ENCODE results near the gene GNB4. TPM values are rescaled to one million over a fixed set of nuclear protein-coding genes. Genes with fewer than 3 reads are reported as not detected.

The GNB4 gene
- total RNA-seq, 1 donor from 2014 or later, result 37.3 TPM

DNA sequence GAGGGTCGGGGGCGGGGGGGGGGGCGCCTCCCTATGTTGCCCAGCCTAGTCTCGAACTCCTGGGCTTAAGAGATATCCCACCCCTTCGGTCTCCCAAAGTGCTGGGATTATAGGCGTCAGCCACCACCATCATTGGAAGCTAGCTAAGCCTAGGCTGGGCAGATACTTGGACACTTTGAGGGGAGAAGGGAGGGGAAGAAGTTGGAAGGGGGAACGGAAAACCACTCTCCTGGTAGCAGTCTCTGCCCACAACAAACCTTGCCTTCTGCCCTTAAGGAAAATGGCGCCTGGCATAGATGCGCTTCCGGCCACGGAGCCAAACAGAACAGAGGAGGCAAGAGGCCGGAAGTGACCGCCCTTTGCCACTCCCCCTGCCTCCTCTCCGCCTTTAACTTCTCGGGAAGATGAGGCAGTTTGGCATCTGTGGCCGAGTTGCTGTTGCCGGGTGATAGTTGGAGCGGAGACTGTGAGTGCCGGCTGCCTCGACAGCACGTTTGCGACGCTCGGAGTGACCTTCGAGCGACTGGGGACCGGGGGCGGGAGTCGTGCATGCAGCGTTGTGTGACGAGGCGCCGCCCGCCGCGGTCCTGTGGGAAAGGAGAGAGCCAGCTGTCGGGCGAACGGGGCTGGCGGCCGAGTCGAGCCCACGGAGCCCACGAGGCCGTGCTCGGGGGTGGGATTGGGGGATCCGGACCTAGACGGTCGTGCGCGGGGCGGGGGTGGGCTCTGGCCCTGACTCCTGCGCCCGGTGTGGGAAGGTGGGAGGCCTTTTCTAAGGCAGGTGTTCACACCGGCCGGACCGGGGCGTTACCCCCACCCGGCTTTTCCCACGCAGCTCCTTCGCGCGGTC is 103.7 kb downstream of the GNB4 start, which contains the start of gene MFN1:
Gene MFN1, plus strand, starts transcription at position 365 of the 850 bp plus-strand sequence. CDS start 1,143 bp downstream, outside the sequence.
- DNase-seq (ENCODE audit: low read depth, low spot score), result peak; percentile 75
- Mint-ChIP-seq H3K27ac (ENCODE audit: unreplicated experiment) (peak within 1 kb of the TSS; percentile 98), H3K4me3 (peak within 1 kb of the TSS; percentile 99), H3K36me3 (ENCODE audit: low read depth) (peaks cover 2% of the 10 kb centered on the region), H3K27me3 (ENCODE audit: low read depth) (no peaks in the 10 kb centered on the region), H3K4me1 (peaks cover 22% of the 10 kb centered on the region), H3K9me3 (no peaks in the 10 kb centered on the region)
- TF ChIP-seq, protein P1, sequence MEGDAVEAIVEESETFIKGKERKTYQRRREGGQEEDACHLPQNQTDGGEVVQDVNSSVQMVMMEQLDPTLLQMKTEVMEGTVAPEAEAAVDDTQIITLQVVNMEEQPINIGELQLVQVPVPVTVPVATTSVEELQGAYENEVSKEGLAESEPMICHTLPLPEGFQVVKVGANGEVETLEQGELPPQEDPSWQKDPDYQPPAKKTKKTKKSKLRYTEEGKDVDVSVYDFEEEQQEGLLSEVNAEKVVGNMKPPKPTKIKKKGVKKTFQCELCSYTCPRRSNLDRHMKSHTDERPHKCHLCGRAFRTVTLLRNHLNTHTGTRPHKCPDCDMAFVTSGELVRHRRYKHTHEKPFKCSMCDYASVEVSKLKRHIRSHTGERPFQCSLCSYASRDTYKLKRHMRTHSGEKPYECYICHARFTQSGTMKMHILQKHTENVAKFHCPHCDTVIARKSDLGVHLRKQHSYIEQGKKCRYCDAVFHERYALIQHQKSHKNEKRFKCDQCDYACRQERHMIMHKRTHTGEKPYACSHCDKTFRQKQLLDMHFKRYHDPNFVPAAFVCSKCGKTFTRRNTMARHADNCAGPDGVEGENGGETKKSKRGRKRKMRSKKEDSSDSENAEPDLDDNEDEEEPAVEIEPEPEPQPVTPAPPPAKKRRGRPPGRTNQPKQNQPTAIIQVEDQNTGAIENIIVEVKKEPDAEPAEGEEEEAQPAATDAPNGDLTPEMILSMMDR (conservative IDR thresholded peaks at IDR 0.05), result no peak

Other genes with a start within 250 kb of the GNB4 start
- gene KCNMB3, start 200.4 kb downstream of the GNB4 start, total RNA-seq, result 3.1 and 3.3 TPM in 2 replicates
- gene ZNF639, start 128.4 kb downstream of the GNB4 start, total RNA-seq, result 44.6 and 47.7 TPM in 2 replicates
- gene MFN1, start 103.8 kb downstream of the GNB4 start, total RNA-seq, result 41.3 and 42.7 TPM in 2 replicates
- 103 and 111 TPM in 2 replicates for gene ACTL6A, start 111.5 kb upstream of the GNB4 start, total RNA-seq
- gene MRPL47, start 153.2 kb upstream of the GNB4 start, total RNA-seq, result 57.3 and 59.6 TPM in 2 replicates
- gene NDUFB5, start 153.3 kb upstream of the GNB4 start, total RNA-seq, result 72.4 and 74.3 TPM in 2 replicates
- gene USP13, start 201.6 kb upstream of the GNB4 start, total RNA-seq, result 25.2 and 26.7 TPM in 2 replicates